Caco-2 (cell line): ENCODE results near the gene RTN1. TPM values are rescaled to one million over a fixed set of nuclear protein-coding genes. Genes with fewer than 3 reads are reported as not detected.

Source experiments
- BruUV-seq: library from RNA; stranded (reverse); fragments of 400-500 nt; replicated peaks from 2 replicates; lab custom pipeline; 2021; lab: Mats Ljungman, UMichigan
- CTCF ChIA-PET: fragments of 300-600 bp; sonication (Branson Sonifier 250); formaldehyde crosslinking; loops from one replicate; lab custom pipeline; 2022; ENCODE audit warnings: antibody characterized with exemption; lab: Charles Lee
- POLR2A ChIA-PET: fragments of 300-600 bp; sonication (Branson Sonifier 250); formaldehyde crosslinking; loops from one replicate; lab custom pipeline; 2022; ENCODE audit warnings: antibody characterized with exemption; lab: Charles Lee
- DNase-seq, 2 experiments: peaks; one replicate each; pipeline versions ENCODE4 v3.0.0 to v3.0.0-alpha.2; 2020 to 2022
- H3K27me3 ChIP-seq: replicated peaks from 2 replicates; pipeline ENCODE4 v1.6.0; 2011; ENCODE audit warnings: low read length; ENCODE audit not compliant: control insufficient read depth, insufficient read depth
- H3K36me3 ChIP-seq: 2 replicates; pipeline ENCODE4 v1.5.1; 2011; ENCODE audit warnings: low read length; ENCODE audit not compliant: control insufficient read depth, insufficient read depth
- H3K4me1 ChIP-seq: fragments of 250-450 bp; sonication (Bioruptor Pico); 2 replicates; pipeline ENCODE4 v1.5.1; 2020; ENCODE audit warnings: mild to moderate bottlenecking
- H3K4me3 ChIP-seq: 2 replicates; pipeline ENCODE4 v1.5.1; 2011; ENCODE audit warnings: low read depth, mild to moderate bottlenecking, control low read depth, low read length
- H3K9me3 ChIP-seq: fragments of 250-450 bp; sonication (Bioruptor Pico); 2 replicates; pipeline ENCODE4 v1.5.1; 2020; ENCODE audit warnings: mild to moderate bottlenecking, moderate library complexity
- H3K27ac Mint-ChIP-seq: one replicate; pipeline ENCODE4 v1.8.0; 2022; ENCODE audit warnings: mixed read lengths; ENCODE audit not compliant: unreplicated experiment
- H3K27me3 Mint-ChIP-seq: one replicate; pipeline ENCODE4 v1.8.0; 2022; ENCODE audit warnings: mixed read lengths; ENCODE audit not compliant: insufficient read depth, unreplicated experiment
- H3K36me3 Mint-ChIP-seq: one replicate; pipeline ENCODE4 v1.8.0; 2022; ENCODE audit warnings: mild to moderate bottlenecking, mixed read lengths; ENCODE audit not compliant: insufficient read depth, unreplicated experiment
- H3K4me1 Mint-ChIP-seq: one replicate; pipeline ENCODE4 v1.8.0; 2022; ENCODE audit warnings: low read depth, mixed read lengths; ENCODE audit not compliant: unreplicated experiment
- H3K4me3 Mint-ChIP-seq: one replicate; pipeline ENCODE4 v1.8.0; 2022; ENCODE audit warnings: mild to moderate bottlenecking, moderate library complexity, mixed read lengths; ENCODE audit not compliant: unreplicated experiment
- H3K9me3 Mint-ChIP-seq: one replicate; pipeline ENCODE4 v1.8.0; 2022; ENCODE audit warnings: mixed read lengths; ENCODE audit not compliant: unreplicated experiment
- CTCF ChIP-seq, 2 experiments: fragments of 200-600 bp in 1 of 2; IDR thresholded peaks; 1 replicate in 1 of 2; 2 replicates in 1 of 2; pipeline versions ENCODE4 v1.5.1 to v1.8.0; 2011 to 2022; ENCODE audit warnings: antibody characterized with exemption in 1 of 2, control low read depth in 1 of 2, inconsistent platforms in 1 of 2, low read depth in 1 of 2, low read length in 1 of 2, mild to moderate bottlenecking in 1 of 2, moderate library complexity in 1 of 2; ENCODE audit not compliant: insufficient read depth in 1 of 2, severe bottlenecking in 1 of 2, unreplicated experiment in 1 of 2
- intact Hi-C: fragments of 100-400 bp; cut with micrococcal nuclease; formaldehyde crosslinking; loops from one replicate; pipeline ENCODE4 v1.10.0; 2022; ENCODE audit not compliant: unreplicated experiment
- total RNA-seq: library from RNA; stranded (reverse); gene quantifications from 2 replicates; pipeline ENCODE4 v1.2.3, GENCODE V29; 2022

RTN1 gene
- total RNA-seq, 1 experiment from 2014 or later = 0.25 TPM

GRCh38 chr14:59739794-59740193 is 130.8 kb downstream of the RTN1 start:
- no peaks in the 10 kb centered on the region for H3K4me1 Mint-ChIP-seq
- H3K27me3 Mint-ChIP-seq = peaks cover 15% of the 10 kb centered on the region
- H3K9me3 ChIP-seq = no peaks in the 10 kb centered on the region
- no peaks in the 10 kb centered on the region for H3K36me3 Mint-ChIP-seq
- no peak overlapping the region for H3K4me3 ChIP-seq
- no peaks in the 10 kb centered on the region for H3K27me3 ChIP-seq
- TF ChIP-seq CTCF (IDR thresholded peaks at IDR 0.05; ENCODE audit: insufficient read depth in 1 of 2, low read depth in 1 of 2, low read length in 1 of 2, severe bottlenecking in 1 of 2, unreplicated experiment in 1 of 2) = no peak
- no peaks in the 10 kb centered on the region for H3K36me3 ChIP-seq
- intact Hi-C loops = no loop called here
- H3K4me3 Mint-ChIP-seq = no peak overlapping the region
- no TSS peak for BruUV-seq
- no peak for DNase-seq
- ChIA-PET CTCF (no interaction called here), POLR2A (no interaction called here)
- H3K27ac Mint-ChIP-seq = no peak overlapping the region
- no peaks in the 10 kb centered on the region for H3K4me1 ChIP-seq
- no peaks in the 10 kb centered on the region for H3K9me3 Mint-ChIP-seq

GRCh38 chr14:59728304-59728703 is 142.3 kb downstream of the RTN1 start:
- no peaks in the 10 kb centered on the region for H3K36me3 ChIP-seq
- ChIA-PET CTCF (no interaction called here), POLR2A (no interaction called here)
- H3K4me3 ChIP-seq = no peak overlapping the region
- H3K4me1 ChIP-seq = no peaks in the 10 kb centered on the region
- no peaks in the 10 kb centered on the region for H3K9me3 ChIP-seq
- Mint-ChIP-seq H3K27me3 (peaks cover 3% of the 10 kb centered on the region), H3K4me3 (no peak overlapping the region), H3K9me3 (no peaks in the 10 kb centered on the region), H3K27ac (no peak overlapping the region), H3K4me1 (no peaks in the 10 kb centered on the region), H3K36me3 (no peaks in the 10 kb centered on the region)
- no peaks in the 10 kb centered on the region for H3K27me3 ChIP-seq
- intact Hi-C loops = no loop called here
- BruUV-seq = no TSS peak
- TF ChIP-seq CTCF (IDR thresholded peaks at IDR 0.05; ENCODE audit: insufficient read depth in 1 of 2, low read depth in 1 of 2, low read length in 1 of 2, severe bottlenecking in 1 of 2, unreplicated experiment in 1 of 2) = no peak
- no peak for DNase-seq

- Histone ChIP-seq H3K27me3 (no peaks in the 10 kb centered on the region), H3K9me3 (no peaks in the 10 kb centered on the region), H3K36me3 (no peaks in the 10 kb centered on the region), H3K4me1 (no peaks in the 10 kb centered on the region), H3K4me3 (no peak overlapping the region)
- intact Hi-C loops = no loop called here
- POLR2A ChIA-PET = no interaction called here
- no peaks in the 10 kb centered on the region for H3K4me1 Mint-ChIP-seq
- no TSS peak for BruUV-seq
- H3K9me3 Mint-ChIP-seq = no peaks in the 10 kb centered on the region
- no peak for TF ChIP-seq CTCF (IDR thresholded peaks at IDR 0.05; ENCODE audit: insufficient read depth in 1 of 2, low read depth in 1 of 2, low read length in 1 of 2, severe bottlenecking in 1 of 2, unreplicated experiment in 1 of 2)
- CTCF ChIA-PET = no interaction called here
- no peak overlapping the region for H3K4me3 Mint-ChIP-seq
- H3K36me3 Mint-ChIP-seq = no peaks in the 10 kb centered on the region
- peaks cover 5% of the 10 kb centered on the region for H3K27me3 Mint-ChIP-seq
- no peak for DNase-seq
- no peak overlapping the region for H3K27ac Mint-ChIP-seq
These were observed 143.4 kb downstream of the RTN1 start for GRCh38 chr14:59727073-59727661.
